GM23338 (cell line): ENCODE results near the gene COX4I1. TPM values are rescaled to one million over a fixed set of nuclear protein-coding genes. Genes with fewer than 3 reads are reported as not detected.

ENCODE experiments used
- ATAC-seq: fragments of 200-7000 bp; cut with Tn5 transposase; 3 replicates; pipeline ENCODE4 v1.9.1; 2020
- DNase-seq: peaks from one replicate; pipeline ENCODE4 v3.0.0-alpha.2; 2015; ENCODE audit warnings: low spot score
- H2AFZ ChIP-seq: fragments of 200-600 bp; sonication (generic); 2 replicates; pipeline ENCODE4 v1.8.0; 2016; ENCODE audit warnings: antibody characterized with exemption, mild to moderate bottlenecking, moderate library complexity
- H3F3A ChIP-seq: fragments of 200-600 bp; sonication (generic); replicated peaks from 2 replicates; pipeline ENCODE4 v1.8.0; 2017; ENCODE audit warnings: antibody characterized with exemption, mixed run types, low read depth
- H3K27ac ChIP-seq: fragments of 200-600 bp; sonication (generic); 2 replicates; pipeline ENCODE4 v1.6.1; 2016; ENCODE audit warnings: low read depth
- H3K27me3 ChIP-seq: fragments of 200-600 bp; sonication (generic); 2 replicates; pipeline ENCODE4 v1.8.0; 2016; ENCODE audit warnings: mild to moderate bottlenecking, mixed run types, moderate library complexity; ENCODE audit not compliant: insufficient read depth
- H3K36me3 ChIP-seq: fragments of 200-600 bp; sonication (generic); 2 replicates; pipeline ENCODE4 v1.8.0; 2016; ENCODE audit warnings: mild to moderate bottlenecking; ENCODE audit not compliant: insufficient read depth
- H3K4me1 ChIP-seq: fragments of 200-600 bp; sonication (generic); 2 replicates; pipeline ENCODE4 v1.8.0; 2016; ENCODE audit warnings: mild to moderate bottlenecking, moderate library complexity; ENCODE audit not compliant: insufficient read depth
- H3K4me2 ChIP-seq: fragments of 200-600 bp; sonication (generic); 2 replicates; pipeline ENCODE4 v1.7.1; 2017; ENCODE audit warnings: mixed run types
- H3K4me3 ChIP-seq: fragments of 200-600 bp; sonication (generic); 2 replicates; pipeline ENCODE4 v1.6.1; 2016; ENCODE audit warnings: mixed run types
- H3K79me2 ChIP-seq: fragments of 200-600 bp; sonication (generic); replicated peaks from 2 replicates; pipeline ENCODE4 v1.8.0; 2017; ENCODE audit warnings: mild to moderate bottlenecking; ENCODE audit not compliant: insufficient read depth
- H3K9me2 ChIP-seq: fragments of 200-600 bp; sonication (generic); 2 replicates; pipeline ENCODE4 v1.8.0; 2017; ENCODE audit not compliant: insufficient read depth
- H4K20me1 ChIP-seq: fragments of 200-600 bp; sonication (generic); replicated peaks from 2 replicates; pipeline ENCODE4 v1.8.0; 2017; ENCODE audit warnings: mild to moderate bottlenecking; ENCODE audit not compliant: insufficient read depth
- H3K27ac Mint-ChIP-seq: 2 replicates; pipeline ENCODE4 v1.8.0; 2020; ENCODE audit warnings: inconsistent platforms, mild to moderate bottlenecking, moderate library complexity, mixed read lengths
- H3K27me3 Mint-ChIP-seq: 3 replicates; pipeline ENCODE4 v1.8.0; 2022; ENCODE audit warnings: low read depth, mild to moderate bottlenecking, moderate library complexity, mixed read lengths, inconsistent platforms; ENCODE audit not compliant: insufficient read depth, poor library complexity
- H3K36me3 Mint-ChIP-seq: 3 replicates; pipeline ENCODE4 v1.8.0; 2021; ENCODE audit warnings: low read depth, mild to moderate bottlenecking, inconsistent platforms, moderate library complexity, mixed read lengths
- H3K4me1 Mint-ChIP-seq: 3 replicates; pipeline ENCODE4 v1.8.0; 2020; ENCODE audit warnings: mild to moderate bottlenecking, inconsistent platforms, mixed read lengths
- H3K4me3 Mint-ChIP-seq: 3 replicates; pipeline ENCODE4 v1.8.0; 2021; ENCODE audit warnings: moderate library complexity, mild to moderate bottlenecking, inconsistent platforms, mixed read lengths
- H3K9me3 Mint-ChIP-seq: 3 replicates; pipeline ENCODE4 v1.8.0; 2020; ENCODE audit warnings: moderate library complexity, mild to moderate bottlenecking, inconsistent platforms, mixed read lengths
- CREB1 ChIP-seq: fragments of 250-450 bp; sonication (Bioruptor Pico); IDR thresholded peaks from 2 replicates; pipeline ENCODE4 v1.5.0; 2020; ENCODE audit warnings: low read depth, mild to moderate bottlenecking, moderate library complexity
- CTCF ChIP-seq, 2 experiments: fragments of 200-600 bp in 1 of 2; sonication (generic) in 1 of 2; conservative IDR thresholded peaks; 2 replicates each; pipeline versions ENCODE4 v1.5.1 to v1.6.1; 2016 to 2017; ENCODE audit warnings: antibody characterized with exemption in 2 of 2, low read depth in 2 of 2, mild to moderate bottlenecking in 2 of 2, moderate library complexity in 1 of 2
- ETS1 ChIP-seq: IDR thresholded peaks from 2 replicates; pipeline ENCODE4 v1.6.1; 2016; ENCODE audit warnings: antibody characterized with exemption
- EZH2 ChIP-seq: fragments of 200-600 bp; sonication (generic); IDR thresholded peaks from one replicate; pipeline ENCODE4 v1.8.0; 2017; ENCODE audit warnings: antibody characterized with exemption, mild to moderate bottlenecking, low read depth; ENCODE audit not compliant: unreplicated experiment
- EZH2phosphoT487 ChIP-seq: fragments of 200-600 bp; sonication (generic); IDR thresholded peaks from one replicate; pipeline ENCODE4 v1.8.1; 2018; ENCODE audit warnings: antibody characterized with exemption; ENCODE audit not compliant: unreplicated experiment
- JUNB ChIP-seq: IDR thresholded peaks from one replicate; pipeline ENCODE4 v1.6.1; 2016; ENCODE audit warnings: antibody characterized with exemption; ENCODE audit not compliant: unreplicated experiment
- NANOG ChIP-seq: IDR thresholded peaks from 2 replicates; pipeline ENCODE4 v1.6.1; 2016; ENCODE audit warnings: antibody characterized with exemption, borderline replicate concordance
- POLR2AphosphoS5 ChIP-seq: IDR thresholded peaks from 2 replicates; pipeline ENCODE4 v1.6.1; 2016; ENCODE audit warnings: antibody characterized with exemption, low read depth
- REST ChIP-seq: IDR thresholded peaks from one replicate; pipeline ENCODE4 v1.6.1; 2018; ENCODE audit warnings: antibody characterized with exemption; ENCODE audit not compliant: unreplicated experiment
- STAT1 ChIP-seq: IDR thresholded peaks from one replicate; pipeline ENCODE4 v1.6.1; 2016; ENCODE audit warnings: antibody characterized with exemption; ENCODE audit not compliant: unreplicated experiment
- ZNF114 ChIP-seq: fragments of 250-450 bp; sonication (Bioruptor Pico); IDR thresholded peaks from 2 replicates; pipeline ENCODE4 v1.5.0; 2020; ENCODE audit warnings: mild to moderate bottlenecking, moderate library complexity
- ZNF331 ChIP-seq: fragments of 250-450 bp; sonication (Bioruptor Pico); IDR thresholded peaks from 2 replicates; pipeline ENCODE4 v1.5.0; 2020; ENCODE audit warnings: low read depth, mild to moderate bottlenecking, moderate library complexity
- ZNF462 ChIP-seq: fragments of 250-450 bp; sonication (Bioruptor Pico); IDR thresholded peaks from 2 replicates; pipeline ENCODE4 v1.5.0; 2020; ENCODE audit warnings: mild to moderate bottlenecking, moderate library complexity
- polyA plus RNA-seq: library from polyadenylated mRNA; unstranded; fragments of >200 nt; fragmentation: Nextera tagmentation; extraction: Ambion mirVana; gene quantifications from 2 replicates; pipeline ENCODE4 v1.2.1, GENCODE V29; 2016
- total RNA-seq: library from RNA; depleted of rRNA; stranded (reverse); fragments of >200 nt; shearing (Covaris generic); gene quantifications from 2 replicates; pipeline ENCODE4 v1.2.3, GENCODE V29; 2014

COX4I1 gene
- total and polyA plus RNA-seq, 2 experiments from 2014 or later, result 329 to 1,008 TPM

GRCh38 chr16:85781695-85782370, 17.7 kb upstream of the COX4I1 start:
- Histone ChIP-seq H3F3A (no peaks in the 10 kb centered on the region), H3K4me1 (no peaks in the 10 kb centered on the region), H3K4me3 (no peak overlapping the region), H2AFZ (no peak overlapping the region), H3K36me3 (peaks cover 26% of the 10 kb centered on the region), H3K9me2 (no peaks in the 10 kb centered on the region), H3K4me2 (no peak overlapping the region), H3K27ac (0 out of 2 replicates have a peak overlapping the region, but pooled peaks have one; percentile 32), H3K27me3 (no peaks in the 10 kb centered on the region), H4K20me1 (peaks cover 21% of the 10 kb centered on the region), H3K79me2 (peaks cover 26% of the 10 kb centered on the region)
- TF ChIP-seq REST (no peak), NANOG (no peak), JUNB (no peak), ETS1 (no peak), CTCF (conservative IDR thresholded peaks at IDR 0.05; ENCODE audit: low read depth in 2 of 2) (no peak), ZNF331 (CRISPR knock-in tag) (no peak), POLR2AphosphoS5 (no peak), ZNF462 (CRISPR knock-in tag) (no peak), STAT1 (no peak), EZH2 (no peak), EZH2phosphoT487 (no peak), ZNF114 (CRISPR knock-in tag) (no peak), CREB1 (CRISPR knock-in tag) (no peak)
- Mint-ChIP-seq H3K9me3 (no peaks in the 10 kb centered on the region), H3K27ac (no peak overlapping the region), H3K4me1 (no peaks in the 10 kb centered on the region), H3K4me3 (no peak overlapping the region), H3K36me3 (peaks cover 57% of the 10 kb centered on the region), H3K27me3 (no peaks in the 10 kb centered on the region)
- ATAC-seq (no peak), DNase-seq (no peak)
